Activated CD8-positive, alpha-beta memory T cell treated with anti-CD3 and anti-CD28 coated beads, Interleukin-2, amount 50 U/mL, for 24 hours (primary cell): ENCODE measurements around the gene CTPS1.

Experiments
- DNase-seq: peaks from one replicate; pipeline ENCODE4 v3.0.0-alpha.2; 2020; ENCODE audit errors: extremely low read depth

CTPS1 gene

DNA sequence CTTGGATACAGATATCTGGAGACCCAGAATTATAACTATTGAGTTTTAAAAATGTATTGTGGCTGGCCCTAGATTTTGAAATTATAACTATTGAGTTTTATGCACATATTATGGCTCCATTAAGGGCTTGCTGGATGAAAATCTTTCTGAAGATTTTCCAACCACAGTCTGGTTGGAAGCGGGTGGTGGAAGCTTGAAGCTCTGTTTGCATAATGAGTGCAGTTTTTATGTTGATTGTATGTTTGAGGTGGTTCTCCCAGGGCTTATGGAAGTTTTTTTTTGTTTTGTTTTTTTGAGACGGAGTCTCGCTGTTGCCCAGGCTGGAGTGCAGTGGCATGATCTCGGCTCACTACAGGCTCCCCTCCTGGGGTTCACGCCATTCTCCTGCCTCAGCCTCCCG is 10.1 kb upstream of the CTPS1 start:
- no peak for DNase-seq

DNA sequence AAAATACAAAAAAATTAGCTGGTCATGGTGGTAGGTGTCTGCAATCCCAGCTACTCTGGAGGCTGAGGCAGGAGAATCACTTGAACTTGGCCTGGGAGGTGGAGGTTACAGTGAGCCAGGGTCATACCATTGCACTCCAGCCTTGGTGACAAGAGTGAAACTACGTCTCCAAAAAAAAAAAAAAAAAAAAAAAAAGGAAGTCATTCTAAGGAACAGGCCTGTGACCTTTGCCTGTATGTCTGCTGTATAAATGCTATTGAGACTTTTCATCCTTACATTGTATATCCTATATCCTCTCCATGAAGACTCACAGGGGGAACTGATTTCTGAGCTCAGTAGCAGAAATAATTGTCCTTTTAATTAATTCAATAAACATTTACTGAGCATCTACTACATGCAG is 7.5 kb upstream of the CTPS1 start:
- DNase-seq: no peak

DNA sequence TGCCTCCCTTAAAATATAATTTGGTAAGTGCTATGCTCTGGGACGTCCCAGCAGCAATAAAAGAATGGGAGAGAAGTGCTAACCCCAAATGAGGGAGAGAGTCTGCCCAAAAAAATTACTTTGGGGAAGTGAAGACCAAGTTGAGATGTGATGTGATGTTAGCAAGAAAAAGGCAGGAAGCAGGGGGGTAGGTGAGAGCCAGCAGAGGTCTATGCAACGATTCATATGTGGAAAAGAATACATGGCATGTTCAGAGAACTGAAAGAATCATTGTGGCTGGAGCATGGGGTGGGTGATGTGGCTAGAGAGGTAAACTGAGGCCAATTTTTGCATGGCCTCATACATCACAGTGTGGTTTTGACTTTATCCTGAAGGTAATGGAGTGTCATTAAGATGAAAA is 5.6 kb upstream of the CTPS1 start:
- no peak for DNase-seq

DNA sequence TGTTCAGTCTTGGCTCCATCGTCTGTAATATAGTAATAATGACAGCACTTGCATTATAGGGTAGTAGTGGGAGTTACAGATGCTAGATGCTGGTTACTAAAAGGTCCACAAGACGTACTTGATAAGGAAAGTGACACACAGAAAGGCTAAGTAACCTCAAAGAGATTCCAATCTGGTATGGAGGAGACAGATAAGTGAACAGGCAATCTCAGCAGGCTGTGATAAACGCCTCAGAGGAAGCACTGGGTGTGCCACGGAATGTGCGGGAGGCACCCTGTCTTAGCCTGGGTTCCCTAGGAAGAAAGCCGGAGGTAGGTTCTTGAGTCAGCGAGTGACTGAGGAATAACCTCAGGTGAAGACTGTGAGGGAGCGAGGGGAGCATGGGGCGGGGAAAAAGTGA is 4.6 kb upstream of the CTPS1 start:
- DNase-seq: no peak

DNA sequence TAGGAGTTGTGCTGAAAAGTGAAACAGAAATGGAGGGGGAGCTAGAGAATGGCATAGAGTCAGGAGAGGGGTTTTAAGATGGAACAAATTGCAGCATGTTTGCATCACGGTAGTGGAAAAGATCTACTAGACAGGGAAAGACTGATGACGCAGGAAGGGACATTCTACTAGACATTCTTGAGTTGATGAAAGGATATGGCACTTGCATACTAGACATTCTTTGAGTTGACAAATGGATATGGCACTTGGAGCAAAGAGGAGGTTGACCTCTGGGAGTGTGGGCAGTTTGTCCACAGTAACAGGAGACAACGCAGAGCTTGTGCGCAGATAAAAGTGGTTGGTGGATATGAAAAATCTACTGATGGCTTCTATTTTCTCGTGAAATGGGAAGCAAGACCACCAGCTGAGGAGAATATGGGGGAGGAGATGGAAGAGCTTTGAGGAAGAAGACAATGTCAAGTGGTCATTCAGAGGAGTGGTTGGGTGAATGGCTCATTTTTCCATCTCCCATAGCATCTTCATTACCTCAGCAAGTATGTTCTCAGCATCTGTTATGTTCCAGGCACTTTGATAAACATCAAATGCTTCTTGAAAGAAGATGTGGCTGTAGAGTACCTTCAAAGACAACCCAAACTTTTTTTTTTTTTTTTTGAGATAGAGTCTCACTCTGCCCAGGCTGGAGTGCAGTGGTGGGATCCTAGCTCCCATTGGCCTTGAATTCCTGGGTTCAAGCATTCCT is 2.4 kb upstream of the CTPS1 start:
- no peak for DNase-seq

DNA sequence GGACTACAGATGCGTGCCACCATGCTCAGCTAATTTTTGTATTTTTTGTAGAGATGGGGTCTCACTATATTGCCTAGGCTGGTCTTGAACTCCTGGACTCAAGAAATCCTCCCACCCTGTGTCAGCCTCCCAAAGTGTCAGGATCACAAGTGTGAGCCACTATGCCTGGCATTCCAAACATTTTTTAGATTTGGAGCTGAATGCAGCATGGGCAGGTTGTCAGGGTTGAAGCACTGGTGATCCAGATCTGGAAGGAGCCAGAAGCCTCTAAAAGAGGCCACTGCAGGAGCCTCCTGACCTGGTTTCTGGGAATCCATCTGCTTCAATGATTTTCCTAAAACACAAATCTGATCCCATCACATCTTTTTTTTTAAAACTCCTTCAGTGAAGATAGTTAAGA is 1.8 kb upstream of the CTPS1 start:
- DNase-seq: no peak

DNA sequence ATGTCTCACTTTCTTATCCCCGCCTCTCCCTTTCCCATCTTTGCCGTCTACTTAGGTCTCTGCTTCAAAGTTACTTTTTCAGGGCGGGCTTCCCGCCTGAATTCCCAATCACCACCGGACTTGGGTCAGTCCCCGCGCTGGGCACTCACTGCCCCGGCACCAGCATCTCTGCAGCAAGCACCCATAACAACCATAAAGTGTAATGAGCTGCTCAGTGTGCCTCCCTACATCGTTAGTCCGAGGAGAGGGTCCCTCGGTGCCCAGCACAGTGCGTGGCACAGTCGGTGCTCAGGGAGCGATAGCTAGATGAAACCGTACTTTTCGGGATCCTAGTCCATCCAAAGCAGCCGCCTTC is 633 bp upstream of the CTPS1 start:
- DNase-seq: no peak

DNA sequence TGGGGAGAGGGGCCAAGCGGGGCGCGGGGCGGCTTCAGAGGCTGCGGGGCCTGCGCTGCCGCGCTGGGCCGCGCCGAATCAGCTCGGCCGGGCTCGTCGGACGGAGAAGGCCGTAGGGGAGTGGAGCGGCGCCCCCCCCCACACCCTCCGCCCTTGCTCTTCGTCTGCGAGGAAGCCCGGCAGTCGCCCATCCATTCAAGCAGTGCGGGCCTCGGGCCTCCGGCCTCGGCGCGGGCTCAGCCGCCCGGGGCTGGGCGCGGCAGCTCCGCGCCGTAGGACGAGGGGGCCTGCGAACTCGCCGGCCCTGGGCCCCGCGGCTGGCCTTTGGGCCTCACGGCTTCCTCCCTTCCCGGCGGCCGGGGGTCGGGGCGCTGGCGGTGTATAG is 564 bp downstream of the CTPS1 start:
- no peak for DNase-seq

DNA sequence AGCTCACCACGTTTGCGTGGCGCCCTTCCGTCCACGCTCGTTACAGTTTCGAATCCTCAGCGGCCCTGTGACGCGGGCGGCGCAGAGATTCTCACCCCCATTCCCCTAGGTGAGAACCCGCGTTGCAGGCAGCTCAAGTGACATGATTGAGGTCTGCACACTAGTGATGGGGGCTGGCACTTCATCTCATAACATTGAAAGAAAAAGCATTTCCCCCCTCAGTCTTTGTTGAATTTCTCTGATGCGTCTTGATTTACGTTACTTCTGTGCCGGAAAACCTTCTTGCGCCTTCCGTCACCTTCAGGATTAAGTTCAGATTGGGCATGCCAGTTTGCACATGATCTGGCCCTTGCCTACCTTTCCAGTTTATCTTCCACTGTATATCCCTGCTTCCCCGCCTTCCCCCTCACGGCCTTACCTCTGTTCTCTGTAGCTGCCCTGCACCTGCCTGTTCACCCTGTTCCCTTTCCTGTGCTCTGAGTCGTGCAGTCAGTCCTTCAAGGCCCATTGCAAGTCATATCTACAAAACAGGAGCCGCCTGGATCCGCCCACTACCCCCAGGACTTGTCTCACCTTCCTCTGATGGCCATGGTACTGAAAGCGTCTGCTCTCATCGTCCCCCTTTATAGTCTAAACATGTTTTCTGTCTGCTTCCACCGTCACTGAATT is 1.1 kb downstream of the CTPS1 start:
- peak; percentile 3 for DNase-seq

DNA sequence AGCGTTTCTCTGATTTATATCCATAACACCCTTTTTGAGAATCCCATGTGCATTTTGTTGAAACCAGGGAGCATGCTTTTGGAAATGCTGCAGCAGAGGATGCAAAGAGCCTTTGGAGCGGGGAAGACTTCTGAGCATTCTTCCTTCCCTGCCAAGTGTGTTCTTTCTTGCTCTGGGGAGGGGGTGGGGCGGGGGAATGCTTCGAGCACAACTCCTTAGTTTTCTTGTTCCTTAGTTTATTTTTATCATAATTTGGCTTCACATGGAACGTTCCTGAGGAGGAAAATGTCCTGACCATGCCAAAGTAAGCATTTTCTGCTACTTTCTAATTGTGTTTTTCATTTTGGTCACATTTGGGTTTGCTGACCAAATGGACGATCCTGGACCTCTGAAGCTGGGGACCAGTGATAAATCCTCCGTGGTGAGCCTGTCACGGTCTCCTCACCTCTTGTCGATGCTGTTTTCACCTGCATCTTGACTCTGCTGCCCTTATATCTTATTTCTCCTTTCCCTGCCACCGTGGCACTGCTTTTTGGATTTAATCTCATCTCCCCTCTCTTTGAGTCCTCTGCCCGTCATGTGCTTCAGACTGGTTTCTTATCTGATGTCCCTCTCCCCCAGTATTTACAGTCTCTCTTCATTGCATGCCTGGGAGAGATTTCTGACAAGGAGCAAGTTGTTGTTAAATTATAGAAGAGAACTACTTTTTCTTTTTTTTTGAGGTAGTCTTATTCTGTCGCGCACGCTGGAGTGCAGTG is 2.4 kb downstream of the CTPS1 start:
- DNase-seq: no peak

DNA sequence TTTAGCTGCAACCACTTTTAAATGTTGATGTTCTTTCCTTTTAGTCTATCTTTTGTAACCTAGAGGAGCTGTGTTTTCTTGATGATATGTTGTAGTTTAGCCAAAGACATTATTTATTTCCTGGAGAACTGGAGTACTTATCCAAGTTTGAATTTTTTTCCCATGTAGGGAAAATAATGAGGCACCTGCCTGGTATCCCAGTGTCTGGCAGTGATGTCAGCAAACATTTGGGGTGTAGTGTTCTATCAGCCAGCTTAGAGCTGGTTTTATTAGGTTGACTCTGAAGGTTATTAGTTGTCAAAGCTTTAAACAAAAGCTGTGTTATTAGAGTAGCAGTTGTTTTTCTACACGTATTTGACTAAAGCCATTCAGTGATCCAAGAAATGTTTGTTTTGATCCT is 3.2 kb downstream of the CTPS1 start:
- DNase-seq: no peak

DNA sequence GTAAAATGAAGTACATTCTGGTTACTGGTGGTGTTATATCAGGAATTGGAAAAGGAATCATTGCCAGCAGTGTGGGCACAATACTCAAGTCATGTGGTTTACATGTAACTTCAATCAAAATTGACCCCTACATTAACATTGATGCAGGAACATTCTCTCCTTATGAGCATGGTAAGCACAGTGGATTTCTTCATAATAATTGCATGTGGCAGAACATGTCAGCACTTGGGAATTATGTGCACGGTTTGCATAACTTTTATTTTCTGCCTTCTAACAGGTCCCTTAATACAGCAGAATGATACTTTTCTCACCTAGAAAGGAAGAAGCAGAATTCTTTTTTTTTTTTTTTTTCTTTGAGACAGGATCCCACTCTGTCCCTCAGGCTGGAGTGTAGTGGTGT is 3.8 kb downstream of the CTPS1 start:
- DNase-seq: no peak

DNA sequence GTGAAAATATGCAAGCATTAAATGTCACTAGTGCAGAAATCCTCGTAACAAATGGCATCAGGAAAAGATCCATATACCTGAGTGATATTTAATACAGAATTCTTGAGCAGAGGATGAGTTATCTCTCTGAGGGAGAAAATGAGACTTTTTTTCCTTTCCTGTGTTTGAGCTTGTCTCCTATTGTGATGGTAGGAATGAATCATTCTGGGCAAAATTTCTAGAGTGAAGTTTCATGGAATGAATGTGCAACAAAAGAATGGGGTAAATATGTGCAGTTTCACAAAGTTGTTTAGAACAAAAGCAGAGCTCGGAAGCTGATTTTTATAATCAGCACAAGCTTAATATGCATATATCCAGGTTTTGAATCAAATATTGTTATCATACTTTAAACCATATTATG is 4.6 kb downstream of the CTPS1 start:
- no peak for DNase-seq

DNA sequence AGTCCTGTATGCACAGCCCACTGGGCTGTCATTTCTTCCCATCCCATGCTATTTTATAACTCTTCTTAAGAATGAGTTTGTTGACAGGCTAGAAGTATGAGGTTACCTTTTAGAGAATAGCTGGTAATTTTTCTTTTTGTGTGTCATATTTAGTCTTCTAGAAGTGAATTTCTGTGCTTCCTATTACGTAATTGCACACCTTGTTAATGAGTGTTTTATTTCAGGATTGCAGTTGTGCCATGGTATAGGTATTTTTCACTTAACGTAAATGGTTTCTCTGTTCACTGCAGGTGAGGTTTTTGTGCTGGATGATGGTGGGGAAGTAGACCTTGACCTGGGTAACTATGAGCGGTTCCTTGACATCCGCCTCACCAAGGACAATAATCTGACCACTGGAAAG is 5.0 kb downstream of the CTPS1 start:
- DNase-seq: no peak

DNA sequence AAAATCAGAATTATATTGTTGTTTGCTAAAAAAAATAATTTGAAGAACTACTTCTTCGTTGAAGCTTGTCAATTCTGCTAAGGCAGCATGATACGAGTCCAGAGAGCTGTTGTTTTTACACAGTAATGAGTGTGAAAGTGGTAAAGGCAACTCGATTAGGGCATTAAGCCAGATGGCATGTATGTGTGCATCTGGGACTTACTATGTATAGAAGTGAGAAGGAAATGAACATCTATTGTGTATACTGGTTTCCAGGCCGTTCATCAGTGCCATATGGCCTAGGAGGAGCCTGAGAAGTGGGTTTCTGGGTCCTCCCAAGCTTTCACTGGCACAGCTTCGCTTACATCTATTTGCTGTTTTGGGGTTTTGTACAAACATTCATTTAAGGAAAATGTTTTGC is 5.7 kb downstream of the CTPS1 start:
- DNase-seq: no peak

DNA sequence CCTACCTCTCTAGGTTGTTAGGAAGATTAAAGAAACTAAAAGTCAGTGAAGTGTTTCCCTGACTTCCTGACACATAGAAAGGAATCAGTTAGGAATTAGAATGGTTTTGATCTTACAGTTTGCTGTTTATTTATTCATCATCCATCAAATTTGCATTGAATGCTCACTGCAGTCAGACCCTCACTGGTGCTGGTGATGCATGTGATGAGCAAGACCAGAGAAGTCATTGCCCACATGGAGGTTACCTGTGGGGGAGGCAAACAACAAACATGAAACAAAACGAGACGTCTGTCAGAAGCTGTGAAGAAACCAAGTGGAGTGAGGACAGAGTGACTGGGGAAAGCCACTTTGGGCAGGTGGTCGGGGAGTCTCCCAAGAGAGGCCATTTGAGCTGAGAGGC is 6.4 kb downstream of the CTPS1 start:
- no peak for DNase-seq

DNA sequence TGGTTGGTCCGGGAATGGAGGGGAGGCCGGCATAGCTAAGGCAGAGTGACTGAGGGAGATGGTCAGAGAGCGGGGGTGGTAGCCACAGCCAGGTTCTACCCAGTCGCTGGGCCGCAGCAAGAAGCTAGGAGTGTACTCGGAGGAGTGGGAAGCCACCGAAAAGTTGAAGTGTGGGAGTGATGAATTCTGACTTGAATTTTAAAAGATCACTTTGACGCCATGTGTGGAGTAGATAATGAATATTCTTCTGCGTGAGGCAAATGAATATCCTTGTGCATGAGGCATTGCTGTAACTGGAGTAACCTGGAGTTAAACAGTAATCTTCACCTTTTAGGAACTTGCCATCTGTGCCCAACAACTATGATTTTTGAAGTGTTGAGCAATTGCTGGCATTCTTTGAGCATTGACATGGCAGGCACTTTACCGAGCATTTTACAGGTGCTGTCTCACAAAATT is 6.9 kb downstream of the CTPS1 start:
- no peak for DNase-seq

DNA sequence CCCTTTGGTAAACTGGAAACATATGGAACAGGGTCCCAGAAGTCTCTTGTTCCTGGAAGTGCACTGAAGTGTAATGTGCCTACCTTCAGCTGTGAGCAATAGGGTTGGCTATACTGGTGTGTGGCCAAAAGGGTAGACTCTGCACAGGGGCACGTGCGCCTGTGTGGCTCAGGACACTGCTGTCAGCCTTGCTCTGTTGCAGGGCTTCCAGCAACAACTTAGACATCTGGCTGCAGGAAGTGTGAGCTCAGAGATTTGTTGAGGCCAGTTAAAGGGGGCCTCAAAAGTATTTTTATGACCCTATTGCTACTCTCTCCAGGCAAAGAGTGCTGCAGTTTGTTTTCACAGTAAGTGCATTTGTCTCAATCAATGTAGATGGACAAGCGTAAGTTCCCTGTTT is 7.5 kb downstream of the CTPS1 start:
- DNase-seq: no peak

DNA sequence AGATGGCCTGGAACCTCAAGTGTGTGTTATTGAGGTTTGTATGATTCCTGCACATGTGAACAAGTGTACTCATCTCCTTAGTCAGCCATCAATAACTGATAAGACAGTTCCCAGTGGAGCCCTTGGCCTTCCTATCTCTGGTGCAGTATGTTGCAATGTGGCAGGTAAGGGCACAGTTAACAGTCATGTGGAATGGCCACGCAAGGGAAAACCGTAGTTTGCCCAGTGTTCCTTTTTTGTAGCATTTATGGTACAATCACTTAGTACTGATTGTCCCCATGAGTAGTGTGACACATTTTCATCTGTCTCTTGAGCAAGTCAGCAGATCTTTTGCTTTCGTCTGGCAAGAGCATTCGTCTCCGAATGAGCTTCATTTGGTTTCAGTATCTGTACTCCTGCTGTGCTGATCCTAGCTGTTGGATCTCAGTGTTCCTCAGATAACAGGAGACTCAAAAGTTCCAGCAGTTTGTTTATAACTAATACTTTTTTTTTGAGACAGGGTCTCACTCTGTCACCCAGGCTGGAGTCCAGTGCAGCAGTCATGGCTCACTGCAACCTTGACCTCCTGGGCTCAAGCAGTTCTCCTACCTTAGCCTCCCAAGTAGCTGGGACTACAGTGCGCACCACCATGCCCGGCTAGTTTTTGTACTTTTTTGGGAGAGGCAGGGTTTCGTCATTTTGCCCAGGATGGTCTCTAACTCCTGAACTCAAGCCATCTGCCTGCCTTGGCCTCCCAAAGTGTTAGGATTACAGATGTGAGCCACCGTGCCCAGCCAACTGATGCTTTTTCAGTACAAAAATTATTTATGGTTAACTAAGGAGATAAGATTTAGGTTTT is 8.2 kb downstream of the CTPS1 start:
- no peak for DNase-seq

DNA sequence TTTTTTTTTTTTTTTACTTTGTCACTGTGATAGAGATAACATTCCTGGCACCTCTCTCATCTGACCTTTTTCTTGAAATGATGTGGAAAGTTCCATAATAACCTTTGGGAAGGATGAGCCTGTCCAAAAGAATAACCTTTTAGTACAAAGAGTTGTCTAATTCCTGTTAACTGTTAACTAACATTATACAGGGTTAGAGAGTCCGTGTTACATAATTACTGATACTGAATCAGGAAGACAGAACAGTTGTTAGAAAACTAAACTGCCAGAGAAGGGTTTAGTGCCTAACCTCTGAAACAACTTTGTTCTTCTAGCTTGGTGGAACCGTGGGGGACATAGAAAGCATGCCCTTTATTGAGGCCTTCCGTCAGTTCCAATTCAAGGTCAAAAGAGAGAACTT is 8.8 kb downstream of the CTPS1 start:
- no peak for DNase-seq

DNA sequence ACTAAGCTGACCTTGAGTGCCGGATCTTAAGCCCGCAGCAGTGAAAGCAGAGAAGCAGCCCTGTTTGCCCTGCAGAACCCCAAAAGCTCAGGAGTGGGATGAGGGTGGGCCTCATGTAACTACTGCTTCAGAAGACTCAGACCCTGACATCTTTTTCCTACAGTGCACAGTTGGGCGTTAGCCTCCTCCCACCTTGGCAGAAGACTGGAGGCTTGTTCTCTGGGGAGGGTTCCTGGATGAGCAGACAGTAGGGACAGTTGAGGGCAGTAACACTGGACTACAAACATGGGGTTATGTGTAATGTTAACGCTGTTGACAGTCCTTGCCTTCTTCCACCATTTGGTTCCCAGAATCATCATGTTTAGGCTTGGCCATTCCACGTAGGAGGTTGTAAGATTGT is 9.6 kb downstream of the CTPS1 start:
- no peak for DNase-seq

DNA sequence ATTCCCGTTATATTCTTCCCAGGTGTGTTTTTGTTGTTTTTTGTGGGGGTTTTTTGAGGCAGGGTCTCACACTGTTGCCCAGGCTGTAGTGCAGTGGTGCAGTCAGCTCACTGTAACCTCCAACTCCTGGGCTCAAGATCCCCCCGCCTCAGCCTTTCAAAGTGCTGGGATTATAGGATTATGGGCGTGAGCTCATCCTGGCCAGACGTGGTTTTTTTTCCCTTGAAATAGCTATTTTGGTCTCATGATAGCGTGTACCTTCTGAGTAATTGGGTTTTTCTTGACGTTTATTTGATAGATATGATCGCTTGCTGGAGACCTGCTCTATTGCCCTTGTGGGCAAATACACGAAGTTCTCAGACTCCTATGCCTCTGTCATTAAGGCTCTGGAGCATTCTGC is 17.6 kb downstream of the CTPS1 start:
- no peak for DNase-seq
